ENCODE data around the gene RTTN.

Gene RTTN

GRCh38 chr18:70113511-70113910, 92.0 kb downstream of the RTTN start:
- TF ChIP-seq POLR2AphosphoS5 (IDR thresholded peaks at IDR 0.05; ENCODE audit: low read depth, low read length) (no peak), REST (IDR thresholded peaks at IDR 0.05; ENCODE audit: insufficient read depth in 1 of 2, low read depth in 2 of 2, low read length in 2 of 2) (no peak), SIN3A (IDR thresholded peaks at IDR 0.05; ENCODE audit: borderline replicate concordance, insufficient read depth, low read length) (no peak), FOXP2 (optimal IDR thresholded peaks at IDR 0.05; ENCODE audit: borderline replicate concordance, extremely low read depth, extremely low read length, insufficient read depth) (no peak), TAF1 (IDR thresholded peaks at IDR 0.05; ENCODE audit: borderline replicate concordance, insufficient read depth, low read length) (no peak)

- TF ChIP-seq TAF1 (IDR thresholded peaks at IDR 0.05; ENCODE audit: borderline replicate concordance, insufficient read depth, low read length) (no peak), POLR2AphosphoS5 (IDR thresholded peaks at IDR 0.05; ENCODE audit: low read depth, low read length) (no peak), SIN3A (IDR thresholded peaks at IDR 0.05; ENCODE audit: borderline replicate concordance, insufficient read depth, low read length) (no peak), REST (IDR thresholded peaks at IDR 0.05; ENCODE audit: insufficient read depth in 1 of 2, low read depth in 2 of 2, low read length in 2 of 2) (no peak), FOXP2 (optimal IDR thresholded peaks at IDR 0.05; ENCODE audit: borderline replicate concordance, extremely low read depth, extremely low read length, insufficient read depth) (no peak)
Measured at GRCh38 chr18:70110678-70111077, 94.8 kb downstream of the RTTN start.

GRCh38 chr18:70107091-70107490, 98.4 kb downstream of the RTTN start:
- no peak for TF ChIP-seq FOXP2 (optimal IDR thresholded peaks at IDR 0.05; ENCODE audit: borderline replicate concordance, extremely low read depth, extremely low read length, insufficient read depth)
- no peak for TF ChIP-seq SIN3A (IDR thresholded peaks at IDR 0.05; ENCODE audit: borderline replicate concordance, insufficient read depth, low read length)
- no peak for TF ChIP-seq TAF1 (IDR thresholded peaks at IDR 0.05; ENCODE audit: borderline replicate concordance, insufficient read depth, low read length)
- no peak for TF ChIP-seq POLR2AphosphoS5 (IDR thresholded peaks at IDR 0.05; ENCODE audit: low read depth, low read length)
- no peak for TF ChIP-seq REST (IDR thresholded peaks at IDR 0.05; ENCODE audit: insufficient read depth in 1 of 2, low read depth in 2 of 2, low read length in 2 of 2)

- TF ChIP-seq TAF1 (IDR thresholded peaks at IDR 0.05; ENCODE audit: borderline replicate concordance, insufficient read depth, low read length) (no peak), SIN3A (IDR thresholded peaks at IDR 0.05; ENCODE audit: borderline replicate concordance, insufficient read depth, low read length) (no peak), FOXP2 (optimal IDR thresholded peaks at IDR 0.05; ENCODE audit: borderline replicate concordance, extremely low read depth, extremely low read length, insufficient read depth) (no peak)
Measured at GRCh38 chr18:70089858-70090257, 115.6 kb downstream of the RTTN start.

- no peak for TF ChIP-seq FOXP2 (optimal IDR thresholded peaks at IDR 0.05; ENCODE audit: borderline replicate concordance, extremely low read depth, extremely low read length, insufficient read depth)
- no peak for TF ChIP-seq SIN3A (IDR thresholded peaks at IDR 0.05; ENCODE audit: borderline replicate concordance, insufficient read depth, low read length)
- TF ChIP-seq POLR2AphosphoS5 (IDR thresholded peaks at IDR 0.05; ENCODE audit: low read depth, low read length): no peak
- no peak for TF ChIP-seq REST (IDR thresholded peaks at IDR 0.05; ENCODE audit: insufficient read depth in 1 of 2, low read depth in 2 of 2, low read length in 2 of 2)
Measured at GRCh38 chr18:70086085-70086484, 119.4 kb downstream of the RTTN start.

All from PFSK-1 (cell line).